Breast epithelium (tissue), 3 donors: ENCODE data around the gene ADAMTS3.

Source experiments
- CTCF ChIP-seq, 3 donors: fragments of 450-650 bp; IDR thresholded peaks; one replicate each; pipeline ENCODE4 v1.5.1; 2016 to 2017; ENCODE audit warnings: antibody characterized with exemption in 3 of 3, mild to moderate bottlenecking in 3 of 3, moderate library complexity in 3 of 3
- POLR2AphosphoS5 ChIP-seq, 3 donors: sonication (generic); formaldehyde crosslinking; IDR thresholded peaks; one replicate each; pipeline ENCODE4 v1.6.1; 2017; ENCODE audit warnings: antibody characterized with exemption in 3 of 3

- TF ChIP-seq CTCF (IDR thresholded peaks at IDR 0.05) (no peak), POLR2AphosphoS5 (IDR thresholded peaks at IDR 0.05) (no peak)
Measured at GRCh38 chr4:72320223-72320948, 248.6 kb downstream of the ADAMTS3 start.
